Hematopoietic multipotent progenitor cell treated with erythropoietin and hydrocortisone succinate and interleukin-3 and kit ligand, for 15 days (in vitro differentiated cells): ENCODE measurements around the gene ZSCAN26.

Experiments used
- DNase-seq: peaks from one replicate; pipeline ENCODE4 v3.0.0-alpha.2; 2015; ENCODE audit warnings: low spot score

The ZSCAN26 gene

DNA sequence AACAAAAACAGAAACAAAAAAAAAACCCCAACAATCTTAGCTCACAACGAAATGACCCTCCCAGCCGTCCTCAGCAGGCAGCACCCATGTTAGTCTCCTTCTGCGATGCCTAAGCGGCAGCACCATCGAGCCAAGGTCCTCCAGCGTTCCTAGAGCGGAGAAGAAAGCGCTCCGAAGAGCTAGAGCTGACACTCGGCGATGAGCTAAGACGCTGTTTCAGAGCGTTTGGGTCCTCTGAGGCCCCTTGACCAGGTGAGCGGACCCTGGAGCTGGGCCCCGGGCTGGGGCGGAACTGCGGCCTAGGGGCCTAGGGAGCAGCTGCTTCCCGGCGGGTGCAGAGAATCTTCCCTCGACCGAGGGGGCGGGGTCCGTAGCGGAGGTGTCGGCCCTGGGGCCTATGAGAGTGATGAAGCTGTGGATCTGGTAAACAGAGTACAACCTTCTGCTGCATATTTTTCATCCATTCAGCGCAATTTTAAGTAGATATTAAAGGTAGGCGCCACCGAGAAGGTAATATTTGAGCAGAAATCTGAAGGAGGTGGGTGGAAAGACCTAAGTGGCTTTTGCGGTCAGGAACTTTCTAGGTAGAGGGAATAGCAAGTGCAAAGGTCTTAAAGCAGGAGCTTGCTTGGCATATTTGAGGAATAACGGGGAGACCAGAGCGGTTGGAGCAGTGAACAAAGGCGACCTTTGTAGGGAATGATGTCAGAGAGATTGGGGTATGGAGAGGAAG lies at the start of gene ZSCAN26:
TSS of gene ZSCAN26 (plus strand) at position 182 of the 733 bp plus-strand sequence. CDS start 4,777 bp downstream, outside the sequence.
- peak; percentile 85 for DNase-seq

DNA sequence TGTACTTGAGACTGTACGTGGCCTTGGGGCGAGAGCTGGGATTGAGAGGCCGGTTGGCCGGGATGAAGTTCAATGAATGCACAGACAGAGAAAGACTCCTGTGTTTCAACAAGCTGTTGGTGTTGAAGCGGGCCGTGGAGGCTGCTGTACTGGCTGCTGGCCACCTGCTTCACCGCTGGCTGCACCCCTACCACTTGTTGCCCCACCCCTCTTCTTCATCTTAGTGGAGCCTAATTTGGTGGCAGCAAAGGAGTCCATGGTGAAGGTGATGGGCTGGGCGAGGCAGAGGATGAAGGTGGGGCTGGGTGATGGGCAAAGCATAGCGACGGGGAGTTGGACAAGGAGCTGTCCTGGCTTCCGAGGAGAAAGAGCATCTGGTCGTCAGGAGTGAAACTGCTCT lies 49.1 kb upstream of the ZSCAN26 start:
- DNase-seq: no peak

DNA sequence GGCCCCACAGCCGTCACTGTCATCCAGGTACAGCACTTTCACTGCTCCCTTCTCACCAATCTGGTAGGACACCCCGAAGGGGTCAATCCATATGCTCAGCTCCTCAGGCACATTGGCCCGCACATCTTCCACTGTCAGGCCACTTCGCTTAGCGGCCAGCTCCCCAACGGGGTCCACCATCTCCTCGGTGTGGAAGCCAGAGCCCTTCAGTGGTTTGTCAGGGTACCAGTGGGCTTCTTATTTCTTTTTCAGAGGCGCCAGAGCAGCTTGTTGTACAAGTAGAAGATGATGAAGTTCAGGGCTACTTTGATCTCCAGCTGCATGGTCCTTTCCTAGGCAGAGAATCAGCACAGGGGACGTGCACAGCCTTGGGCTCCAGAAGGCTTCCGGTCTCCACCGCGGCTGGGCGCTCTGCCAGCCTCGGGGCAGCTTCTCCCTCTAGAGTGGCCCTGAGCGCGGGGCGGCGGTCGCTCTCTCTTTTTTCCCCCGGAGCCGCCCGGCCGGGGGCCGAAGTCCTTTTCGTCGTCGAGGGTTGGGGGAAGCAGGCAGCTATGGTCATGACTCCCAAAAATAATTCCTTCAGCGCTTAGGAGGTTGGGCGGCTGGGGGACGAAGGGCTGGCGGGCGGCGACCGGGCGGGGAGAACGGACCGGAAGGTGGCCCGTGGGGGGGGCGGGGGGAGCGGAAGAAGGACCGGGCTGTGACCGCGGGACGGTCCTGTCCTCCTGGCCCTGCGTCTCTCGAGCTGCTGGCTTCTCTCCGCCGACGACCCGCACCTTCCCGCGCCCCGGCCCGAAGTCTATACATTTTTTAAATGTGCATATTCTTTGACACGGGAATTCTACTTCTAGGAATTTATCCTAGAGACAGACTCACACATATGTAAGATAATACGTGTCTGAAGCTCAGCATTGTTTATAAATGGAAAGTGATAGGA lies 48.4 kb upstream of the ZSCAN26 start:
- DNase-seq: peak; percentile 74

DNA sequence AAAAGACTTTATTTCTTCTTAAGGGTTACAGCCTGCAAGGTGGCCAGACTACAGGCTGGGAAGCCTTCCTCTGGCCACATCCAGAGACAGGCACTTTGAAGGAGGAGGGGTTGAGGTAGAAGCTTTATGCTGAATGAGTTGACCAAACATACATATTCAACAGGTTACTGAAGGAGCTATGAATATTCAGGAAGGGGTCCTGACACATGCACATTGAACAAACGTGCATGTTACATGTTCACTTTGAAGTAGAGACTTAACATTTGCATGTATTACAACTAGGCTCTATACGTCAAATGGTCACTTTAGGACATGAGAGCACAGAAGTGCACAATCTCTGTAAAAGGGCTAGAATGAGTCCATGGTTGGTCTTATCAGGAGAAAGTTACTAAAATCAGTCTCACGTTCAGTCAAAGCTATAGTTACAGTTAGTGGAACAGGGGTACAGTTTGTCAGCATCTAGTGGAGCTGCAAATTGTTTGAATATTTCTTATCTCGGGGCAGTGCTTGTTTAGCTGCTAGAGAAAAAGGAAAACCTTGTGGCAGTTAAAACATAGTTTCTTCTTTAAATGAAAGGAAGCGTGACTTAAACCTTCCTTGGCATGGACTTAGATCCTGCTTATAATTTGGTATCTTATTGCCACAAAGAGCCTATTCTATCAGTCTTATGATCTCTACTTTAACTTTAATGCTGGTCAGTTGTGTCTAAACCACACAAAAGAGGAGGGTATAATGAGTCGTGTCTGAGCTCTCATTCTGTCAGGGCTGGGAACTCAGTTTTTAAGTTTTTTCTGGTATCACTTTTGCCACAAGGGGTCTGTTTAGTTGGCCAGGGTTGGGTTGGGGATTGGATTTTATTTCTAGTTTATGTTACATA lies 46.4 kb upstream of the ZSCAN26 start:
- no peak for DNase-seq

DNA sequence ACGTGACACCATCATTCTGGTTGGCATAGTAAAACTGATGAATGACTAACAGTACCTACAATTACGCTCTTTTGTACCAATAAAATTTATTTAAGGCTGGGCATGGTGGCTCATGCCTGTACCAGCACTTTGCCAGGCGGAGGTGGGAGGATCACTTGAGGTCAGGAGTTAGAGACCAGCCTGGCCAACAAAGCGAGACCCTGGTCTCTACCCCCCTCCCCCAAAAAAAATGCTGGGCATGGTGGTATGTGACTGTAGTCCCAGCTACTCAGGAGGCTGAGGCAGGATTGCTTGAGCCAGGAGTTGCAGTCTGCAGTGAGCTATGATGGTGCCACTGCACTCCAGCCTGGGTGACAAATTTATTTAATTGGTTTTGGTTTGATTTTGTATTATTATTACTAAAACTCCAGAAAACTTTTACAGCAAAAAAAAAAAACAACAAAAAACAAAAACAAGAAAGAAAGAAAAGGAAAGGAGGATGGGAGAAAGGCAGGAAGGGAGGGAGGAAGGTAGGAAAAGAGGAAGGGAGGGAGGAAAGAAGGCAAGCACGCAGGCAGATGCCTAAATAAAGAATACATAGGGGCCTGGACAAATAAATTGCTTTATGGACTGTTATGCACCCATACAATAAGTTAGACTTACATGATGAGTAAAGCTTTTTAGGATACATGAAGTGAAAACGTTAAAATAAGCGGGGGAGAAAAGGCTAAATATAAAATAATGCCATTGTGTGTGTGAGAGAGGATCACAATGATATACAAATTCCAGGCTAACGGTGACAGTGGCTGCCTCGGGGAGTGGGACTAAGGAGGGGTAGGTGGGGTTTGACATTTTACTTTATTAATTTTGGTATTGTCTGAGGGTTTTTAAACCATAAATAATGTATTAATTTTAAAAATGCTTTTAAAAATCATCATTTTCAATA lies 42.5 kb upstream of the ZSCAN26 start:
- no peak for DNase-seq

DNA sequence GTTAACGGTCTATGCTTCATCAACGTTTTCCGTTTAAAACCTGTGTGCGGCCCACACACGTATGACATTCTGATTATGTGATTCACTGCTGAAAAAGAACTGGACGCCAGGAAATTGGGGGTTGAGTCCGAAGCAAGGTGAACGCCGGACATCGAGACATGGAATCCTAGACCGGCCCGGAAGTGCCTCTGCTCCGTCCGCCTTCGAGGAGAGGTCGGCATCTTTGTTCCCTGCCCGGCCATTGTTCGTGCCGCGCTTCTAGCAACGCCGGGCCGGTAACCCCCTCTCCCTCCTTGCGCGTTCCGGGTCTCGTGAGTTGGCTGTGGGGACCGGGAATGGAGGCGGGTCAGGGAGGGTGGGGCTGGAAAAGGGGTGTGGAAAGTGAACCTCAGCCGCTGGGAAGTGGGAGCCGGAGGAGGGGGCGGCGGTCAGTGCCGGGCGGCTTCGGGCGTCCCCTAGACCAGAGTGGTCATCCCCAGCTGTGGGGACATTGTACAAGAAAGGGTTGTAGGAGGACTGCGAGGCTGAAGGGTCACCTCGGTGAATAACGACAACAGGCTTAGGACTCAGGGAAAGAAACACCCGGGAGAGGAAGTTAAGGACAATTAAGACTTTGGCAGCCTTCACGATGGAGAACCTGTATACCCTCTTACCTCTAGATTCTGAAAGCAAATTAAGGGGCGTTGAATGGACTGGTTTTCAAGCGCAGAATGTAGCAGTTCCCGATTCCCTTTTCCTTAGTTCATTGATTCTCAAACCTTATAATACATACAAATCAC lies 41.7 kb upstream of the ZSCAN26 start, which contains the start of gene ZSCAN9:
TSS of gene ZSCAN9 (plus strand) at position 220 of the 779 bp plus-strand sequence. CDS start 1,810 bp downstream, outside the sequence.
- DNase-seq: peak; percentile 36

DNA sequence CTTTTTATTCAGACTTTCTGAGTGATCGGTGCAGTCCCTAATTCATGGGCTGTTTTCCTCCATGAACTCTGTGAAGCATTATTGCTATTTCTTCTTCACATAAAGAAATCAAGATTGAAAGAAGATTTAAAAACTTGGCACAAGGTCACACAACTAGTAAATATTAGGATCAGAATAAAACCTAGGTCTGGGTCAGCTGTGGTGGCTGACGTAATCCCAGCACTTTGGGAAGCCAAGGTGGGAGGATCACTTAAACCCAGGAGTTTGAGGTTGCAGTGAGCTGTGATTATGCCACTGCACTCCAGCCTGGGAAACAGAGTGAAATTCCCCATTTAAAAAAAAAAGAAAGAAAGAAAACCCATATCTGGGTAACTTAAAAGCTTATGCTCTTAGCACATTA lies 40.5 kb upstream of the ZSCAN26 start:
- no peak for DNase-seq

DNA sequence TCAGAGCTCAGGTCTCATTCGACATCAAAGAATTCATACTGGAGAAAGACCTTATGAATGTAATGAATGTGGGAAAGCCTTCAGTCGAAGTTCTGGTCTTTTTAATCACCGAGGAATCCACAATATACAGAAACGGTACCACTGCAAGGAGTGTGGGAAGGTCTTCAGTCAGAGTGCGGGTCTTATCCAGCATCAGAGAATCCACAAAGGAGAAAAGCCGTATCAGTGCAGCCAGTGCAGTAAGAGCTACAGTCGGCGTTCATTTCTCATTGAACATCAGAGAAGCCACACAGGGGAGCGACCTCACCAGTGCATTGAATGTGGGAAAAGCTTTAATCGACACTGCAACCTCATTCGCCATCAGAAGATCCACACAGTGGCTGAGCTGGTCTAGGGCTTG lies 34.2 kb upstream of the ZSCAN26 start:
- no peak for DNase-seq

DNA sequence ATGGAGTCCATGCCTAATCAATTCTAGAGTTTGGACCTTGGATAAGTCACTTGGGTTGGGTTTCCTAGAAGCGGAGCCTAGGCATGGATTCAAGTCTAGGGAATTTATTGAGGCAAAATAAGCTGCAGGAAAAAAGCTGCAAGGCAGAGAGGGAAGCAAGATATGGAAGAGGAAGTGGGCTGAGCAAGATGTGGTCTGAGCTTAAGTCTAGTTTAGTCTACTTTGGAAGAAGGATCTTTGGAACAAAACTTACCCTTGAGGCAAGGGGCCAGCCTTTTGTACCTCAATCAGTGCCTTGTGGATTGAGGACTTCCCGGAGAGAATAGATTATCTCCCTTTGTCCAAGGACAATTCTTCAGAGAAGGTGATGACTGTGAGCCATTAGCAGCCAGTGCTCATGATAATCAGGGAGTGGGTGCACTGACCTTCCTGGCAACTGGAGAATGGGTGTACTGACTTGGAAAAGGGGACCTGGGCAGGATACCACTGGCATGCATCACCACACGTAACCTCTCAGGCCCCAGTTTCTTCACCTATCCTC lies 31.0 kb upstream of the ZSCAN26 start:
- DNase-seq: no peak

DNA sequence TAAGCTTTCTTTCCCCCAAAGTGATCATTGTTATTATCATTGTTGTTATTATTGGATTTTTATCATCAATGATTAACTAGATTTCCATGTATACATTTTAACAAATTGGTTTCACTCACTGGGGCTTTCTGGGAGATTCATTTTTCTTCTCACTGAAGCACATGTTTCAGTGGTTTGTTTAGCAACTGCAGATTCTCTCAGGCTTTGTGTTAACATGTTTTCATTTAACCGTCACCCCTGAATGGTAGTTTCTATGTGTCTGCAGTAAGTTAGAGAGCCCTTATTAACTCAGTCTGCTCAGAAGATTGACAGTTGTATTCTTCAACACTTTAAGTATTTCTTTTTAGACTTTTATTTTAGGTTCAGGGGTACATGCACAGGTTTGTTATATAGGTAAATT lies 27.3 kb upstream of the ZSCAN26 start:
- DNase-seq: no peak

DNA sequence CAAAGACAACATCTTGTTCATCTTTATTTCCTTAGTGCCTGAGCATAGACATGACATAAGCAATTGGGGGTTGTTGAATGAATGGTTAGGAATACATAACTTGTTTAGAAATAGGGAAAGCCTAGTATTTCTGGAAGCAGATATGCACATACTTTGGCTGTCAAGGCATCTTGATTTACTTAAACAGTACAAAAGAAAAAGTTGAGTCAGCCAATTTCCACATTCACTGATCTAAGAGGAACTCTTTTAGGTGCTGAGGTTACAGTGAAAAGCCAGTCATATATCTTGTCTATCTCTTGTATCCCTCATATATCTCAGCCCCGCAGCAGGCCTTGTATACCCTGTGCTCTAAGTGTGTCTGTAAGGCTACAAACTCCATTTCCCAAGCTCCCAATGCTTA lies 26.5 kb upstream of the ZSCAN26 start:
- no peak for DNase-seq

DNA sequence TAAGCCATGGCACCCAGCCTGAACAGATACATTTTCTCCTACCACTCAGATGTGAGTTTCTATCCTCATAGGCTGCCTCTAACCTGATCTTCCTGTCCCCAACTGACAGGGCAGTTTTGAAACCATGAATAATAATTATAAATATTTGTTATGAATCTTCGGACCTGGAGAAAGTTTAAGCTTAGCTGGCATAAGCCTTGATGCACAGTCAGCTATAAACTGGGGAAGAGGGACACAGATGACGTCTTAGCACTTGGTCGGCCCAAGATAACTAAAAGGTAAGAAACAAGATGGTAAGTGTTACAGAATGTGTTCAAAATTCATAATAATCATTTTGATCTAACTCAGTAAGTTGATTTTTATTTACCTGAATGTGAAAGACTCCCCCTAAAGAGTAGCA lies 23.0 kb upstream of the ZSCAN26 start:
- no peak for DNase-seq

DNA sequence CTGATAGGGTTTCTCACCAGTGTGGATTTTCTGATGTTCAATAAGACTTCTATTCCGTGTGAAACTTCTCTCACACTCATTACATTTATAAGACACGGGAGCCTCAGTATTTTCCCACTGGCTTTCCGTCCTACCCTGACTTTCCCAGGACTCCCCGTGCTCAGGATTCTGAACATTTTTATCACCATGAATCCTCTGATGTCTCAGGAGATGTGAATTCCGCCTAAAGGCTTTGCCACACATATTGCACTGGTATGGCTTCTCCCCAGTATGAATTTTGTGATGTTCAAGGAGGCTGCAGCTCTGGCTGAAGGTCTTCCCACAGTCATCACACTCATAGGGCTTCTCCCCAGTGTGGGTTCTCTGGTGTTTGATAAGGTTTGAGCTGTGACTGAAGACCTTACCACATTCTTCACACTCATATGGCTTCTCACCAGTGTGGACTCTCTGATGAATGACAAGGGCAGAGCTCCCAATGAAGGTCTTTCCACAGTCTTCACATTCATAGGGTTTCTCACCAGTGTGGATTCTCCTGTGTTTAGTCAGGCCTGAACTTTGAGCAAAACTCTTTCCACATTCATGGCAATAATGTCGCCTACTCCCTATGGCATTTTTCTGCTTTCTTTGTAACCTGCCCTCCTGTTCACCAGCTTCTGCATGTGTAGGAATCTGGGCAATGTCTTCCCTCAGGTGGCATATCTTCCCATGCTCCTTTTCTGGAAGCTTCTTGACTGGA lies 21.6 kb upstream of the ZSCAN26 start:
- no peak for DNase-seq

DNA sequence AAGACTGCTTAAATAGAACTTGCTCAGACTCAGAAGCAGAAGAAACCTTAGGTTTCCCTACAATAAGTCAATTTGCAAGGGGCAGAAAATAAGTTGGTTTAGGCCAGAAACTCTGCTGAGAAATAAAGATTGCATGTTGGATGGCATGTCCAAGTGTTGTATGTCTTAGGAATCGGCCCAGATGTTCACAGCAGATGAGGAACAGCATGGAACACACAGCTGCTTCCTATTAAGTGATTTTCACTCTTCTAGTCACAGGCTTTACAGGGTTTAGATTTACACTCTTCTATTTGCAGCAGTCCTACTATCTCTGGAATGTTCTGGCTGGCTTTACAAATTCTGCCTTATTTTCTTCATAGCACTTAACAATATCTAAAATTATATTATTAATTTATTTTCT lies 18.0 kb upstream of the ZSCAN26 start:
- no peak for DNase-seq

DNA sequence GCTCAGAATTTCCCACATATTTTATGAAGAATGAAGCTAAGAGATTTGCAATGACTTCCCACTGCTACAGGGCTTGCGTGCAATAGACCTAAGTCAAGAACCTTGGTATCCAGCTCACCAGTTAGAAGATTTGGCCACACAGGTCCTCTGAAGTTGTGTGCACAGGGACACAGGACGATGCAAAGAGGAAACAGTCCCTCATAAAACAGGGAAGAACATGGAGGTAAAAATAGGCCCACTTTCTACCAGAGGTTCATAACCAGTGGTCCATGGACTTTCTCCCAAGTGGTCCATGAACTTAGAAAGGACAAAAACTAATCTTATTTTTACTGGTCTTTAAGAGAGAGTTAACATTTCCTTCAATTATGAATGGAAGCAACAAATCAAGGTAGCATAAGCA lies 16.2 kb upstream of the ZSCAN26 start:
- DNase-seq: no peak

DNA sequence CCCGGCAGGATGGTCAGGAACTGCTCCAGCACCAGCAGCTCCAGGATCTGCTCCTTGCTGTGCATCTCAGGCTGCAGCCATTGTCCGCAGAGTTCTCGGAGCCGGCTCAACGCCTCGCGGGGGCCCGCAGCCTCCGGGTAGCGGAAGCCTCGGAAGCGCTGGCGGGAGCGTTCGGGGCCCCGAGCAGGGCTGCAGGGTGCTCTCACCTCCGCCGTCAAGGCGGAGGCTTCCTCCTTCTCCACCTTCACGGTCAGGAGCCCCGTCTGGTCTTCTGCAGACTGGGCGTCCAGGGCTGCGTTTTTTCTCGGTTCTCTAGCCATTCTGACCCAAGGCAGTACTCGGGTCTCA lies 15.3 kb upstream of the ZSCAN26 start:
- DNase-seq: peak; percentile 22

DNA sequence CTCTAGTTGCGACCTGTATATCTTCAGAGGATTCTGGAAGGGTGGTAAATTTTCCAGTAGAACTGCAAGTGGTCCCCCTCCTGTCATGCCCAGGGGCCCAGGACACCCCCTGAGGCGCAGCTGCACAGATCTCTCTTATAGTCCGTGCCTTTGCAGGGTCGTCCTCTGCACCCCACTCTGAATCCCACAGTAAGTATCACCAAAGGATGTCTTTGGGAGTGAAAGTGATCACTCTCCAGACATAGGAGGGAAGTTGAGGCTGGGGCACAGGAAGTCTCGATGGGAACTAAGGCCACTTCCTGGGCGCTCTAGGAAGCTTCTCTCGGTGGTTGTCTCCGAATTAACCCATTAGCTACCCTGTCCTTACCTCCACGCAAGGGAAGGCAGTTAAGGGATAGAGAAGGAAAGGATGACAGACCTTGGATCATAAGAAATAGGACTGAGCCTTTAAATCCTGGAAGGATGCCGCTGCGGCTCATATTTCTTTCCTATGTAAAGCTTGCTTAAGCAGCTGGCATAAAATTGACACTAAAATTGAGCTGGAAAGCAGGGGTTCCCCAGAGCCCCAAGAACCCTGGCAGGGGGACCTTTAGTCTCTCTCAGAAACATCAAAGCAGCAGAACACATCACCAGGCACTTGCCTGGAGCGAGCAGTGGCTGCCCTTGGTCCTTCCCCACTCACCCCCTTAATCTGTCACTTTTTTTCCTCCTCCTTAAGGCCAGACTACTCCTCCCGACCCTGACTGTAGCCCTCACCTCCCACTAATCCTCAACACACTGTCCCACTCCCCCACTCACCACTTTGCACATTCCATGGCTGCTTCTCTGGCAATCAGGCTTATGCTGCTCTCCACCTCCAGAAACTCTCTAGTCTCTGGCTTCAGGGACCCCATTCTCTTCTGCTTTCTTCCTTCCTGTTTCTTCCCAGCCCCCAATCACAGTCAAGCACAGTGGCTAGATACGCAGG lies 14.7 kb upstream of the ZSCAN26 start, which contains the start of gene ZKSCAN4:
TSS of gene ZKSCAN4 (minus strand) at position 261 of the 967 bp plus-strand sequence. CDS start 289 bp downstream, outside the sequence.
- DNase-seq: peak; percentile 81

DNA sequence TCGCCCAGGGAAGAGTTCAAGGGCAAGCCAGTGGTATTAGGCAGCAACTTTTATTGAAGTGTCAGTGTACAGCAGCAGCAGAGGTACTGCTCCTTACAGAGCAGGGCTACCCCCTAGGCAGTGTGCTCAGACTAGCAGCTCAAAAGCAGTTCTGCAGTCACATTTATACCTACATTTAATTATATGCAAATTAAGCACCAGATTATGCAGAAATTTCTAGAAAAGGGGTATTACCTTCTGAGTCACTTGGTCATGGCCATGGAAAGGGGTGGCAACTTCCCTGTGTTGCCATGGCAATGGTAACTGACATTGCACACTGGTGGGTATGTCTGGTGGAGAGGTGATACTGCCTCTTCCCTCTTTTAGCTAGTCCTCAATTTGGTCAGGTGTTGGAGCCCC lies 12.8 kb upstream of the ZSCAN26 start:
- no peak for DNase-seq
